Kidney epithelial cell (primary cell): ENCODE results near the gene CDK6. TPM values are rescaled to one million over a fixed set of nuclear protein-coding genes. Genes with fewer than 3 reads are reported as not detected.

Experiments
- DNase-seq: peaks from one replicate; pipeline ENCODE4 v3.0.0-alpha.2; 2010; ENCODE audit warnings: low read depth
- H3K27me3 ChIP-seq: 2 replicates; pipeline ENCODE4 v1.6.0; 2011; ENCODE audit warnings: low read length; ENCODE audit not compliant: control insufficient read depth, insufficient read depth
- H3K36me3 ChIP-seq: 2 replicates; pipeline ENCODE4 v1.5.1; 2011; ENCODE audit warnings: low read length; ENCODE audit not compliant: control insufficient read depth, insufficient read depth
- H3K4me3 ChIP-seq: 2 replicates; pipeline ENCODE4 v1.5.1; 2011; ENCODE audit warnings: low read depth, mild to moderate bottlenecking, control low read depth, low read length
- CTCF ChIP-seq: IDR thresholded peaks from 2 replicates; pipeline ENCODE4 v1.5.1; 2011; ENCODE audit warnings: mild to moderate bottlenecking, moderate library complexity, low read length, control low read depth, inconsistent platforms; ENCODE audit not compliant: insufficient read depth, poor library complexity, severe bottlenecking
- total RNA-seq: library from RNA; depleted of rRNA; stranded (reverse); fragments of >200 nt; gene quantifications from 2 replicates; pipeline ENCODE4 v1.2.3, GENCODE V29; 2015

The CDK6 gene
- total RNA-seq, 1 donor from 2014 or later = 91.0 TPM

- TF ChIP-seq CTCF = no peak
- H3K36me3 ChIP-seq = no peaks in the 10 kb centered on the region
- H3K27me3 ChIP-seq = no peaks in the 10 kb centered on the region
- no peak overlapping the region for H3K4me3 ChIP-seq
- no peak for DNase-seq
Measured at GRCh38 chr7:92827464-92828120, 8.8 kb downstream of the CDK6 start.

GRCh38 chr7:92826258-92826938 lies 10.0 kb downstream of the CDK6 start:
- TF ChIP-seq CTCF = no peak
- no peak for DNase-seq
- Histone ChIP-seq H3K4me3 (no peak overlapping the region), H3K36me3 (no peaks in the 10 kb centered on the region), H3K27me3 (no peaks in the 10 kb centered on the region)

GRCh38 chr7:92824901-92825480 lies 11.4 kb downstream of the CDK6 start:
- H3K36me3 ChIP-seq = no peaks in the 10 kb centered on the region
- TF ChIP-seq CTCF = no peak
- DNase-seq = no peak
- H3K27me3 ChIP-seq = no peaks in the 10 kb centered on the region
- no peak overlapping the region for H3K4me3 ChIP-seq

GRCh38 chr7:92824450-92824849 lies 11.9 kb downstream of the CDK6 start:
- TF ChIP-seq CTCF = no peak
- DNase-seq = no peak
- H3K36me3 ChIP-seq = no peaks in the 10 kb centered on the region
- no peaks in the 10 kb centered on the region for H3K27me3 ChIP-seq
- no peak overlapping the region for H3K4me3 ChIP-seq

- TF ChIP-seq CTCF = no peak
- H3K4me3 ChIP-seq = no peak overlapping the region
- H3K27me3 ChIP-seq = no peaks in the 10 kb centered on the region
- DNase-seq = no peak
- no peaks in the 10 kb centered on the region for H3K36me3 ChIP-seq
Measured at GRCh38 chr7:92823042-92823441, 13.3 kb downstream of the CDK6 start.

GRCh38 chr7:92820191-92820590 lies 16.2 kb downstream of the CDK6 start:
- DNase-seq = no peak
- no peak for TF ChIP-seq CTCF
- Histone ChIP-seq H3K4me3 (no peak overlapping the region), H3K27me3 (no peaks in the 10 kb centered on the region), H3K36me3 (no peaks in the 10 kb centered on the region)
